ENCODE data around the gene RXFP1. TPM values are rescaled to one million over a fixed set of nuclear protein-coding genes. Genes with fewer than 3 reads are reported as not detected.

Gene RXFP1
- polyA plus RNA-seq, 1 donor (not counting 4 experiments of a cell fraction or from before 2014, with no cell fraction given) = not detected

DNA sequence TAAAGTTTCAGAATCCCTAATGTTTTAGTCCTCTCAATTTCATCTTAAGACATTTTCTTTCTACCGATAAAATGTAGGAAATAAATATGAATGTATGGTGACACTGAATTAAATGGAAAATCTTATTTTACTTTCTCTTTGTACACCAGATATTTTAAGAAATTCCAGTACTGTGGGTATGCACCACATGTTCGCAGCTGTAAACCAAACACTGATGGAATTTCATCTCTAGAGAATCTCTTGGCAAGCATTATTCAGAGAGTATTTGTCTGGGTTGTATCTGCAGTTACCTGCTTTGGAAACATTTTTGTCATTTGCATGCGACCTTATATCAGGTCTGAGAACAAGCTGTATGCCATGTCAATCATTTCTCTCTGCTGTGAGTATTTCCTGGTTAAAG, 123.1 kb downstream of the RXFP1 start:
- Histone ChIP-seq H3K4me1 (ENCODE audit: control insufficient read depth, extremely low read depth, insufficient read depth, low read length) (peaks cover 5% of the 10 kb centered on the region), H2AFZ (ENCODE audit: control insufficient read depth, low read length) (no peak overlapping the region), H3K36me3 (ENCODE audit: control insufficient read depth in 2 of 2, extremely low read depth in 1 of 2, insufficient read depth in 2 of 2, low read length in 2 of 2) (no peaks in the 10 kb centered on the region), H3K4me2 (ENCODE audit: control insufficient read depth, extremely low read depth, insufficient read depth, low read depth, low read length) (no peak overlapping the region), H4K20me1 (ENCODE audit: control insufficient read depth, extremely low read depth, insufficient read depth, low read length) (no peaks in the 10 kb centered on the region), H3K9me1 (ENCODE audit: control insufficient read depth, extremely low read depth, insufficient read depth, low read length) (no peaks in the 10 kb centered on the region), H3K9ac (ENCODE audit: control insufficient read depth, extremely low read depth, insufficient read depth, low read length) (no peak overlapping the region), H3K27me3 (ENCODE audit: control insufficient read depth, extremely low read depth, insufficient read depth, low read length) (no peaks in the 10 kb centered on the region), H3K9me3 (ENCODE audit: control insufficient read depth, low read depth, low read length) (no peaks in the 10 kb centered on the region), H3K27ac (ENCODE audit: control insufficient read depth, insufficient read depth, low read length) (no peak overlapping the region), H3K4me3 (ENCODE audit: control insufficient read depth in 2 of 3, extremely low read depth in 1 of 3, insufficient read depth in 2 of 3, low read depth in 1 of 3, low read length in 3 of 3) (no peak overlapping the region), H3K79me2 (ENCODE audit: control insufficient read depth, insufficient read depth, low read length) (no peaks in the 10 kb centered on the region)
- FAIRE-seq (no peak), DNase-seq (ENCODE audit: low read depth, low spot score) (no peak)
- dilution Hi-C loops (cut with MboI; ENCODE audit: extremely low pct_ligation_motif_present, low sequenced_read_pairs) = no loop called here
- no peak for TF ChIP-seq EZH2 (IDR thresholded peaks at IDR 0.05; ENCODE audit: low read length)

DNA sequence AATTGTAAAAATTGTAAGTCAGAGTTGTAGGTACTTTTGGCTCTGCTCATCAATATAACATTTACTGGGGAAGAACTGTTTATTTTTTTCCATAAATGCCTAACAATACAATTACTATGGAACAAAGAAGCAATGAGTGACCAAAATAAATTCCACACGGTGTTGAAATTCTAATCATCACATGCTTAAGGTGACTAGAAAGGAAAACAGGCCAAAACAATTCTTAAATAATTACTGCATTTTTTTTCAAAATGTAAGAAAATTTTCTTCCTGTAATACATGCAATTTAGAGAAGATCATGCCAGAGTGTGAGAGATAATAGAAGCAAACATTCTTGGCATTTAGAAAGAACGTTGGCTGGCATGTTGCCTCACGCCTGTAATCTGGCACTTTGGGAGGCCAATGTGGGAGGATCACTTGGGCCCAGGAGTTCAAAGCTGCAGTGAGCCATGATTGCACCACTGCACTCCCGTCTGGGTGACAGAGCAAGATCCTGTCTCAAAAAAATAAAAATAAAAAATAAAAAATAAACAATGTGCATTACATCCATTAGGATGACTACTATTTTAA, 127.5 kb downstream of the RXFP1 start:
- Histone ChIP-seq H3K9me3 (ENCODE audit: control insufficient read depth, low read depth, low read length) (no peaks in the 10 kb centered on the region), H3K9ac (ENCODE audit: control insufficient read depth, extremely low read depth, insufficient read depth, low read length) (no peak overlapping the region), H3K27ac (ENCODE audit: control insufficient read depth, insufficient read depth, low read length) (no peak overlapping the region), H3K9me1 (ENCODE audit: control insufficient read depth, extremely low read depth, insufficient read depth, low read length) (no peaks in the 10 kb centered on the region), H4K20me1 (ENCODE audit: control insufficient read depth, extremely low read depth, insufficient read depth, low read length) (no peaks in the 10 kb centered on the region), H3K79me2 (ENCODE audit: control insufficient read depth, insufficient read depth, low read length) (no peaks in the 10 kb centered on the region), H2AFZ (ENCODE audit: control insufficient read depth, low read length) (no peak overlapping the region), H3K4me3 (ENCODE audit: control insufficient read depth in 2 of 3, extremely low read depth in 1 of 3, insufficient read depth in 2 of 3, low read depth in 1 of 3, low read length in 3 of 3) (no peak overlapping the region), H3K4me2 (ENCODE audit: control insufficient read depth, extremely low read depth, insufficient read depth, low read depth, low read length) (no peak overlapping the region), H3K36me3 (ENCODE audit: control insufficient read depth in 2 of 2, extremely low read depth in 1 of 2, insufficient read depth in 2 of 2, low read length in 2 of 2) (no peaks in the 10 kb centered on the region), H3K27me3 (ENCODE audit: control insufficient read depth, extremely low read depth, insufficient read depth, low read length) (no peaks in the 10 kb centered on the region), H3K4me1 (ENCODE audit: control insufficient read depth, extremely low read depth, insufficient read depth, low read length) (peaks cover 5% of the 10 kb centered on the region)
- FAIRE-seq (no peak), DNase-seq (ENCODE audit: low read depth, low spot score) (no peak)
- dilution Hi-C loops (cut with MboI; ENCODE audit: extremely low pct_ligation_motif_present, low sequenced_read_pairs) = no loop called here
- TF ChIP-seq, protein P1, sequence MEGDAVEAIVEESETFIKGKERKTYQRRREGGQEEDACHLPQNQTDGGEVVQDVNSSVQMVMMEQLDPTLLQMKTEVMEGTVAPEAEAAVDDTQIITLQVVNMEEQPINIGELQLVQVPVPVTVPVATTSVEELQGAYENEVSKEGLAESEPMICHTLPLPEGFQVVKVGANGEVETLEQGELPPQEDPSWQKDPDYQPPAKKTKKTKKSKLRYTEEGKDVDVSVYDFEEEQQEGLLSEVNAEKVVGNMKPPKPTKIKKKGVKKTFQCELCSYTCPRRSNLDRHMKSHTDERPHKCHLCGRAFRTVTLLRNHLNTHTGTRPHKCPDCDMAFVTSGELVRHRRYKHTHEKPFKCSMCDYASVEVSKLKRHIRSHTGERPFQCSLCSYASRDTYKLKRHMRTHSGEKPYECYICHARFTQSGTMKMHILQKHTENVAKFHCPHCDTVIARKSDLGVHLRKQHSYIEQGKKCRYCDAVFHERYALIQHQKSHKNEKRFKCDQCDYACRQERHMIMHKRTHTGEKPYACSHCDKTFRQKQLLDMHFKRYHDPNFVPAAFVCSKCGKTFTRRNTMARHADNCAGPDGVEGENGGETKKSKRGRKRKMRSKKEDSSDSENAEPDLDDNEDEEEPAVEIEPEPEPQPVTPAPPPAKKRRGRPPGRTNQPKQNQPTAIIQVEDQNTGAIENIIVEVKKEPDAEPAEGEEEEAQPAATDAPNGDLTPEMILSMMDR (optimal IDR thresholded peaks at IDR 0.05 in 1 of 3, IDR thresholded peaks at IDR 0.05 in 1 of 3, conservative IDR thresholded peaks at IDR 0.05 in 1 of 3; ENCODE audit: extremely low read depth in 1 of 3, insufficient read depth in 2 of 3, low read length in 3 of 3) = no peak
- no peak for TF ChIP-seq EZH2 (IDR thresholded peaks at IDR 0.05; ENCODE audit: low read length)

DNA sequence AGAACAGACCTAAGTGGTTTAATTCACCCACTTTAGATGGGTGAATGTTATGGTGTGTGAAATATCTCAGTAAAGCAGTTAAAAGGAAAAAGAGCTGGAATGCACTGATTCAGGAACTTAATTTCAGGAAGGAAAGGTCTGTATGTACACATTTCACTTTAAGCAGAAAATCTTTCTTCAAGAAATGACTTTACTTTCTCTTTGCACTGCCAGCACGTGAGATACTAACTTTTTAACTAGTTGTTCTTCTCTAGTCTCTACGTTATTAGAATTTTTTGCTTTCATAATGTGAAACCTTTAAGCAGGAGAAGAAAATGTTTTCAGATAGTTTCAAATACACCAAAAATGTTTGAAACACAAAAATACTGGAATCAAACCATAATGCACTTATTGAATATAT, 131.2 kb downstream of the RXFP1 start:
- Histone ChIP-seq H3K9me1 (ENCODE audit: control insufficient read depth, extremely low read depth, insufficient read depth, low read length) (no peaks in the 10 kb centered on the region), H3K27ac (ENCODE audit: control insufficient read depth, insufficient read depth, low read length) (no peak overlapping the region), H3K9ac (ENCODE audit: control insufficient read depth, extremely low read depth, insufficient read depth, low read length) (no peak overlapping the region), H3K79me2 (ENCODE audit: control insufficient read depth, insufficient read depth, low read length) (no peaks in the 10 kb centered on the region), H3K4me2 (ENCODE audit: control insufficient read depth, extremely low read depth, insufficient read depth, low read depth, low read length) (peak overlapping the region; percentile 45), H3K4me1 (ENCODE audit: control insufficient read depth, extremely low read depth, insufficient read depth, low read length) (peaks cover 5% of the 10 kb centered on the region), H2AFZ (ENCODE audit: control insufficient read depth, low read length) (peak overlapping the region; percentile 28), H3K9me3 (ENCODE audit: control insufficient read depth, low read depth, low read length) (no peaks in the 10 kb centered on the region), H3K4me3 (ENCODE audit: control insufficient read depth in 2 of 3, extremely low read depth in 1 of 3, insufficient read depth in 2 of 3, low read depth in 1 of 3, low read length in 3 of 3) (no peak overlapping the region), H4K20me1 (ENCODE audit: control insufficient read depth, extremely low read depth, insufficient read depth, low read length) (no peaks in the 10 kb centered on the region), H3K27me3 (ENCODE audit: control insufficient read depth, extremely low read depth, insufficient read depth, low read length) (no peaks in the 10 kb centered on the region), H3K36me3 (ENCODE audit: control insufficient read depth in 2 of 2, extremely low read depth in 1 of 2, insufficient read depth in 2 of 2, low read length in 2 of 2) (no peaks in the 10 kb centered on the region)
- DNase-seq (ENCODE audit: low read depth, low spot score) (no peak), FAIRE-seq (no peak)
- dilution Hi-C loops (cut with MboI; ENCODE audit: extremely low pct_ligation_motif_present, low sequenced_read_pairs) = no loop called here
- TF ChIP-seq, protein P1 (optimal IDR thresholded peaks at IDR 0.05 in 1 of 3, IDR thresholded peaks at IDR 0.05 in 1 of 3, conservative IDR thresholded peaks at IDR 0.05 in 1 of 3; ENCODE audit: extremely low read depth in 1 of 3, insufficient read depth in 2 of 3, low read length in 3 of 3) = no peak
- no peak for TF ChIP-seq EZH2 (IDR thresholded peaks at IDR 0.05; ENCODE audit: low read length)

All from keratinocyte (primary cell).